GM21529 (cell line): ENCODE results near the gene TAPBPL.
"Not testable (repeated sequence)": the region's sequence is repeated elsewhere in the genome, so short reads cannot be mapped to it uniquely, and the experiment has no call there.

Source experiments
- ATAC-seq: cut with Tn5 transposase; IDR thresholded peaks from one replicate; pipeline ENCODE4 v1.9.1; 2021; ENCODE audit not compliant: unreplicated experiment

TAPBPL gene

GRCh38 chr12:6462234-6462995, 10.6 kb downstream of the TAPBPL start:
- no peak for ATAC-seq

DNA sequence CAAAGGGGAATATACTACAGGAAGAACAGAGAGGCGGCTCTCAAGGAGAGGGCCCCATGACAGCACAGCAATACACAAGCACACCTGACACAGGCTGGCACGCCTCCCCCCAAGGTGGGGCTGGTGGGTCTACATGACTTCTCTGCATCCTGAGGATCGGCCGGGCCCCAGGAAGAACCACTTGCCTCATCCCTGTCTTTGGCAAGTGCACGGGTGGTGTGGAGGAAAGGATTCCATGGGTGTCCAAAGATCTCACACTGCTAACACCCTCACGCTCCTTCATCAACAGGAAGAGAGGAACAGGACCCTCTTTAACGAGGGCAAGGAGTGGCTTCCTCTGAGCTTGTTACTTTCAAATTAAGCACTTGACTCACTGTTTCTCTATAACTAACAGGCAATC, 11.4 kb downstream of the TAPBPL start:
- no peak for ATAC-seq

- ATAC-seq: no peak
Measured at GRCh38 chr12:6463858-6464257, 12.0 kb downstream of the TAPBPL start.

DNA sequence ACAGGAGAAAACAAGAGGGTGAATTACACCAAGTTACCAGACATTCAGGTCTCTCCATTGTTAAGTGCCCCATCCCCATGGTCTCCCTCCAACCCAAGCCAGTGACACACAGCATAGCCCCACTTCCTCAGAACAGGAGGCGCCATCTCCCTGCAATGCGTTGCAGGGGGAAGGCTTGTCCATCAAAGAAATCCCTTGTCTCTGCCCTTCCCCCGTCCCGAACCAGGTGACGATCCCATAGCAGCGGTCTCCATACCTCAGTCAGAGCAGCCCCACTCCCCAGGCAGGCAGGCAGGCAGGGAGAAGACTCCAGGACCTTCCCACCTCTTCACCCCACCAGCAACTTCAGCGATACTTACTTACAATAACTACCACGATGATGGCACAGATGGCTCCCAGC, 12.7 kb downstream of the TAPBPL start:
- no peak for ATAC-seq

- no peak for ATAC-seq
Measured at GRCh38 chr12:6465467-6466183, 13.8 kb downstream of the TAPBPL start.

DNA sequence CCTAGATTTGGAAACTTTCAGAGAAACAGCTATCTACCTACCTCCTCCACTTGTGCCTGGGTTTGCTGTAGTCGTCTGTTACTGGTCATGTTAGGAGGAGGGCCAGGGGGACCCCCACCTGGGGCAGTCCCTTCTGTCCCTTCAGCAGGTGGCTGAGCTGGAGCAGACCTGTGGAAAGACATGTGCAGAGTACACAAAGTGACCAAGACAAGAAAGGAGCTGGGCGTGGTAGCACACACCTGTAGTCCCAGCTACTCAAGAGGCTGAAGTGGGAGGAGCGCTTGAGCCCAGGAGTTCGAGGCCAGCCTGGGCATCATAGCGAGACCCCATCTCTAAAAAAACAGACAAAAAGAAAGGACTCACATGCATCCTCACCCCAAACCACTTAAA, 14.3 kb downstream of the TAPBPL start:
- no peak for ATAC-seq

DNA sequence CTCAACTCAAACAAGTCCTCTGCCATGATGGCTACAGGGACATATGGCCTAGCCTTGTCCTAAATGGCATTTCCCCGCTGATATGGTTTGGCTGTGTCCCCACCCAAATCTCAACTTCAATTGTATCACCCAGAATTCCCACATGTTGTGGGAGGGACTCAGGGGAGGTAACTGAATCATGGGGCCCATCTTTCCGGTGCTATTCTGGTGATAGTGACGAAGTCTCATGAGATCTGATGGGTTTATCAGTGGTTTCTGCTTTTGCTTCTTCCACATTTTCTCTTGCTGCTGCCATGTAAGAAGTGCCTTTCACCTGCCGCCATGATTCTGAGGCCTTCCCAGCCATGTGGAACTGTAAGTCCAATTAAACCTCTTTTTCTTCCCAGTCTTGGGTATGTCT, 14.9 kb downstream of the TAPBPL start:
- ATAC-seq: not testable (repeated sequence)

DNA sequence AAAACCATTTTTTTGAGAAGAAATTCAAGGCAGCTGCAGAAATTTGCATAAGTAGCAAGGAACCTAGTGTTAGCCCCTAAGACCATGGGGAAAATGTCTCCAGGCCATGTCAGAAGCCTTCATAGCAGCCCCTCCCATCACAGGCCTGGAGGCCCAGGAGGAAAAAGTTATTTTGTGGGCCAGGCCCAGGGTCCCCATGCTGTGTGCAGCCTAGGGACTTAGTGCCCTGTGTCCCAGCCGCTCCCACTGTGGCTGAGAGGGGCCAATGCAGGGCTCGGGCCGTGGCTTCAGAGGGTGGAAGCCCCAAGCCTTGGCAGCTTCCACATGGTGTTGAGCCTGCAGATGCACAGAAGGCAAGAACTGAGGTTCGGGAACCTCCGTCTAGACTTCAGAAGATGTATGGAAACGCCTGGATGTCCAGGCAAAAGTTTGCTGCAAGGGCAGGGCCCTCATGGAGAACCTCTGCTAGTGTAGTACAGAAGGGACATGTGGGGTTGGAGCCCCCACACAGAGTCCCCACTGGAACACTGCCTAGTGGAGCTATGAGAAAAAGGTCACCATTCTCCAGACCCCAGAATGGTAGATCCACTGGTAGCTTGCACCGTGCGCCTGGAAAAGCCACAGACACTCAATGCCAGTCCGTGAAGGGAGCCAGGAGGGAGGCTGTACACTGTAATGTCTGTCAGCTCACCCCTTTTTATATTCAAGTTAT, 15.9 kb downstream of the TAPBPL start:
- not testable (repeated sequence) for ATAC-seq

- ATAC-seq: no peak
Measured at GRCh38 chr12:6468283-6468575, 16.4 kb downstream of the TAPBPL start.

GRCh38 chr12:6469092-6469491, 17.2 kb downstream of the TAPBPL start:
- ATAC-seq: no peak

- no peak for ATAC-seq
Measured at GRCh38 chr12:6469609-6470374, 17.9 kb downstream of the TAPBPL start.

DNA sequence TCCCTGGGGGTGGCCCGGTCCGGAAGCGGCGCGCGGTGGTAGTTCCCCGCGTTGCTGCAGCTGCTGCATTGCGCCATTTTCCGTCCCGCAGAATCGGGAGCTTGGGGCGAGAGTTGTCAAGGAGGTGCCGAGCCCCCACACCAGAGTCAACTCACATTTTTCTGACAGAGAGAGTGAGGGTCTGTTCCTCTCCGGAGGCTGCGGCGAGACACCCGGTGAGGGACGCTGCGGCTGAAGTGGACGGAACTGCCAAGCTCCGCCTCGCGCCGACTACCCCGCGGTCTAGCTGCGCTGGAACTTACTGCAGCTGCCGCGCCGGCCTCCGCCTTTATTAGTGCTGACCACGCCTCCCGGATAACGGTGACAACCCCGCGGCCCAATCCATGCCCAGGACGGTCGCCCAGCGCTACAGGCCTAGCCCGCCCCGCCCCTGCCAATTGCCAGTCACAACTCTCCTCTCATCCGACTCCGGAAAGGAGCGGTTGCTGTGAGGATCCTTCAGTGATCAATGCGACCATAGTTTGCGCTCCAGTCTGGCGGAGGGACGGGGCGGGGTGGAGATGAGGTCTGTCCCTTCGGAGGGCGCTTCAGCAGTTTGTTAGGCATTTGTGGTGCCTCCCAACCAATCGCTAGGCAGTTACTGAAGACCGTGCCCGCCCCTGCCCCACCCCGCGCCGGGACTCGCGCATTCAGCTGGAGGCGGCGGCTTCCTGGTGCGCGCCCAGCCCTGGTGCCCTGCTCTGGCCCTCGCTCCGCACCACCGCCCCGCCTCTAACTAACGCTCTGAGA, 18.7 kb downstream of the TAPBPL start, which contains the start of gene VAMP1:
VAMP1 (minus strand) TSS at position 303 of the 789 bp plus-strand sequence; CDS start at position 157, 146 bp downstream.
- peak; percentile 86 for ATAC-seq

GRCh38 chr12:6471989-6472360, 20.1 kb downstream of the TAPBPL start:
- ATAC-seq: no peak

GRCh38 chr12:6472491-6472890, 20.6 kb downstream of the TAPBPL start:
- ATAC-seq: no peak

DNA sequence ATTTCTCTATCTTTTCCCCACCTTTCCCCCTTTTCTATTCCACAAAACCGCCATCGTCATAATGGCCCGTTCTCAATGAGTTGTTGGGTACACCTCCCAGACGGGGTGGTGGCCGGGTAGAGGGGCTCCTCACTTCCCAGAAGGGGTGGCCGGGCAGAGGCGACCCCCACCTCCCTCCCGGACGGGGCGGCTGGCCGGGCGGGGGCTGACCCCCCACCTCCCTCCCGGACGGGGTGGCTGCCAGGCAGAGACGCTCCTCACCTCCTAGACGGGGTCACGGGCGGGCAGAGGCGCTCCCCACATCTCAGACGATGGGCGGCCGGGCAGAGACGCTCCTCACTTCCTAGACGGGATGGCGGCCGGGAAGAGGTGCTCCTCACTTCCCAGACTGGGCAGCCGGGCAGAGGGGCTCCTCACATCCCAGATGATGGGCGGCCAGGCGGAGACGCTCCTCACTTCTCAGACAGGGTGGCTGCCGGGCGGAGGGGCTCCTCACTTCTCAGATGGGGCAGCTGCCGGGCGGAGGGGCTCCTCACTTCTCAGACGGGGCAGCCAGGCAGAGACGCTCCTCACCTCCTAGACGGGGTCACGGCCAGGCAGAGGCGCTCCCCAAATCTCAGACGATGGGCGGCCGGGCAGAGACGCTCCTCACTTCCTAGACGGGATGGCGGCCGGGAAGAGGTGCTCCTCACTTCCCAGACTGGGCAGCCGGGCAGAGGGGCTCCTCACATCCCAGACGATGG, 23.6 kb downstream of the TAPBPL start:
- ATAC-seq: not testable (repeated sequence)

- no peak for ATAC-seq
Measured at GRCh38 chr12:6476489-6476888, 24.6 kb downstream of the TAPBPL start.

- not testable (repeated sequence) for ATAC-seq
Measured at GRCh38 chr12:6477601-6478377, 25.9 kb downstream of the TAPBPL start.

GRCh38 chr12:6478416-6478815, 26.6 kb downstream of the TAPBPL start:
- ATAC-seq: no peak

DNA sequence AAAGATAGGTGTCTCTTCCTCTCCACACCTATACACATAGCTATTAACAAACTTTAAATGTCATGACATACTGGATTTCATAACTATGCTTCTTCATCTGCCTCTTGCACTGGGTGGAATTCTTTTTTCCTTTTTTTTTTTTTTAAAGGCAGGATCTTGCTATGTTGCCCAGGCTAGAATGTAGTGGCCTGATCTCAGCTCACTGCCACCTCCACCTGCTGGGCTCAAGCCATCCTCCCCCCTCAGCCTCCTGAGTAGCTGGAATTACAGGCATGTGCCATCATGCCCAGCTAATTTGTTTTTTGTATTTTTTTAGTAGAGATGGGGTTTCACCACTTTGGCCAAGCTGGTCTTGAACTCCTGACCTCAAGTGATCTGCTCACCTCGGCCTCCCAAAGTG, 36.4 kb downstream of the TAPBPL start:
- ATAC-seq: no peak
